HEK293 (cell line): ENCODE measurements around the gene RFK.

Experiments used
- SALL2 ChIP-seq: fragments of 450-650 bp; formaldehyde crosslinking; IDR thresholded peaks from 2 replicates; pipeline ENCODE4 v1.5.0; 2017; ENCODE audit warnings: missing biosample characterization, mild to moderate bottlenecking, missing genetic modification characterization, borderline replicate concordance
- YY2 ChIP-seq: fragments of 450-650 bp; formaldehyde crosslinking; IDR thresholded peaks from 2 replicates; pipeline ENCODE4 v1.5.1; 2016; ENCODE audit warnings: missing biosample characterization, missing genetic modification characterization
- ZBTB21 ChIP-seq: fragments of 450-650 bp; formaldehyde crosslinking; IDR thresholded peaks from 2 replicates; pipeline ENCODE4 v1.5.1; 2017; ENCODE audit warnings: missing biosample characterization, missing genetic modification characterization
- ZNF146 ChIP-seq: fragments of 450-650 bp; formaldehyde crosslinking; IDR thresholded peaks from 2 replicates; pipeline ENCODE4 v1.5.1; 2016; ENCODE audit warnings: missing biosample characterization, missing genetic modification characterization
- ZNF174 ChIP-seq: fragments of 450-650 bp; formaldehyde crosslinking; IDR thresholded peaks from 2 replicates; pipeline ENCODE4 v1.5.0; 2017; ENCODE audit warnings: missing biosample characterization, mild to moderate bottlenecking, missing genetic modification characterization
- ZNF24 ChIP-seq: fragments of 450-650 bp; formaldehyde crosslinking; IDR thresholded peaks from 2 replicates; pipeline ENCODE4 v1.5.1; 2016; ENCODE audit warnings: missing biosample characterization, missing genetic modification characterization
- ZNF302 ChIP-seq: fragments of 450-650 bp; formaldehyde crosslinking; IDR thresholded peaks from 2 replicates; pipeline ENCODE4 v1.5.1; 2016; ENCODE audit warnings: missing biosample characterization, missing genetic modification characterization, low read depth
- ZNF341 ChIP-seq: fragments of 450-650 bp; formaldehyde crosslinking; IDR thresholded peaks from 2 replicates; pipeline ENCODE4; 2016; ENCODE audit warnings: low read depth, missing biosample characterization, missing genetic modification characterization
- ZNF558 ChIP-seq: fragments of 450-650 bp; formaldehyde crosslinking; IDR thresholded peaks from 2 replicates; pipeline ENCODE4 v1.5.1; 2016; ENCODE audit warnings: missing biosample characterization, missing genetic modification characterization
- TF ChIP-seq, protein P1 (sequence below): fragments of 450-650 bp; formaldehyde crosslinking; IDR thresholded peaks from 2 replicates; pipeline ENCODE4 v1.5.1; 2016; ENCODE audit warnings: missing biosample characterization, missing genetic modification characterization
- TF ChIP-seq, protein P2 (sequence below): fragments of 450-650 bp; formaldehyde crosslinking; IDR thresholded peaks from 2 replicates; pipeline ENCODE4 v1.5.1; 2017; ENCODE audit warnings: missing biosample characterization, missing genetic modification characterization
- TF ChIP-seq, protein P3 (sequence below): fragments of 450-650 bp; formaldehyde crosslinking; IDR thresholded peaks from 2 replicates; pipeline ENCODE4 v1.5.1; 2016; ENCODE audit warnings: missing biosample characterization, missing genetic modification characterization

DNA sequence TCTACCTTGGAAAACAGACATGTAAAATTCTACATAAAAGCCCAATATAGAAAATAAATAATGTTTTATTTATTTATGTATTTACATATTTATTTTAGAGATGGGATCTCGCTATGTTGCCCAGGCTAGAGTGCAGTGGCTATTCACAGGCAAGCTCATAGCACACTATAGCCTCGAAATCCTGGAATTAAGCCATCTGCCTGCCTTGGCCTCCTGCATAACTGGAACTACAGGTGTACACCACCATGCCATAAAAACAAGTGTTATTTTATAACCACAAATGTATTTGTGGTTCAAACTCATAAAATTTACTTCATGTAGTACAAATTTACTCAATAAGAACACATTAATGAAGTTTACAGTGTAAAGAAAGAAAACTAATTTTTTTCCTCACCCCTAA, 7.0 kb upstream of the RFK start:
- TF ChIP-seq, protein P1, sequence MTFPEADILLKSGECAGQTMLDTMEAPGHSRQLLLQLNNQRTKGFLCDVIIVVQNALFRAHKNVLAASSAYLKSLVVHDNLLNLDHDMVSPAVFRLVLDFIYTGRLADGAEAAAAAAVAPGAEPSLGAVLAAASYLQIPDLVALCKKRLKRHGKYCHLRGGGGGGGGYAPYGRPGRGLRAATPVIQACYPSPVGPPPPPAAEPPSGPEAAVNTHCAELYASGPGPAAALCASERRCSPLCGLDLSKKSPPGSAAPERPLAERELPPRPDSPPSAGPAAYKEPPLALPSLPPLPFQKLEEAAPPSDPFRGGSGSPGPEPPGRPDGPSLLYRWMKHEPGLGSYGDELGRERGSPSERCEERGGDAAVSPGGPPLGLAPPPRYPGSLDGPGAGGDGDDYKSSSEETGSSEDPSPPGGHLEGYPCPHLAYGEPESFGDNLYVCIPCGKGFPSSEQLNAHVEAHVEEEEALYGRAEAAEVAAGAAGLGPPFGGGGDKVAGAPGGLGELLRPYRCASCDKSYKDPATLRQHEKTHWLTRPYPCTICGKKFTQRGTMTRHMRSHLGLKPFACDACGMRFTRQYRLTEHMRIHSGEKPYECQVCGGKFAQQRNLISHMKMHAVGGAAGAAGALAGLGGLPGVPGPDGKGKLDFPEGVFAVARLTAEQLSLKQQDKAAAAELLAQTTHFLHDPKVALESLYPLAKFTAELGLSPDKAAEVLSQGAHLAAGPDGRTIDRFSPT (tag by site-specific recombination), result no peak
- TF ChIP-seq, protein P2, sequence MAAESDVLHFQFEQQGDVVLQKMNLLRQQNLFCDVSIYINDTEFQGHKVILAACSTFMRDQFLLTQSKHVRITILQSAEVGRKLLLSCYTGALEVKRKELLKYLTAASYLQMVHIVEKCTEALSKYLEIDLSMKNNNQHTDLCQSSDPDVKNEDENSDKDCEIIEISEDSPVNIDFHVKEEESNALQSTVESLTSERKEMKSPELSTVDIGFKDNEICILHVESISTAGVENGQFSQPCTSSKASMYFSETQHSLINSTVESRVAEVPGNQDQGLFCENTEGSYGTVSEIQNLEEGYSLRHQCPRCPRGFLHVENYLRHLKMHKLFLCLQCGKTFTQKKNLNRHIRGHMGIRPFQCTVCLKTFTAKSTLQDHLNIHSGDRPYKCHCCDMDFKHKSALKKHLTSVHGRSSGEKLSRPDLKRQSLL (tag by site-specific recombination), result no peak
- TF ChIP-seq YY2 (tag by site-specific recombination) (no peak), ZNF174 (no peak), ZNF341 (no peak), ZNF146 (tag by site-specific recombination) (no peak), ZNF302 (no peak), ZBTB21 (tag by site-specific recombination) (no peak), ZNF24 (tag by site-specific recombination) (no peak), SALL2 (tag by site-specific recombination) (no peak), ZNF558 (tag by site-specific recombination) (no peak)
- TF ChIP-seq, protein P3, sequence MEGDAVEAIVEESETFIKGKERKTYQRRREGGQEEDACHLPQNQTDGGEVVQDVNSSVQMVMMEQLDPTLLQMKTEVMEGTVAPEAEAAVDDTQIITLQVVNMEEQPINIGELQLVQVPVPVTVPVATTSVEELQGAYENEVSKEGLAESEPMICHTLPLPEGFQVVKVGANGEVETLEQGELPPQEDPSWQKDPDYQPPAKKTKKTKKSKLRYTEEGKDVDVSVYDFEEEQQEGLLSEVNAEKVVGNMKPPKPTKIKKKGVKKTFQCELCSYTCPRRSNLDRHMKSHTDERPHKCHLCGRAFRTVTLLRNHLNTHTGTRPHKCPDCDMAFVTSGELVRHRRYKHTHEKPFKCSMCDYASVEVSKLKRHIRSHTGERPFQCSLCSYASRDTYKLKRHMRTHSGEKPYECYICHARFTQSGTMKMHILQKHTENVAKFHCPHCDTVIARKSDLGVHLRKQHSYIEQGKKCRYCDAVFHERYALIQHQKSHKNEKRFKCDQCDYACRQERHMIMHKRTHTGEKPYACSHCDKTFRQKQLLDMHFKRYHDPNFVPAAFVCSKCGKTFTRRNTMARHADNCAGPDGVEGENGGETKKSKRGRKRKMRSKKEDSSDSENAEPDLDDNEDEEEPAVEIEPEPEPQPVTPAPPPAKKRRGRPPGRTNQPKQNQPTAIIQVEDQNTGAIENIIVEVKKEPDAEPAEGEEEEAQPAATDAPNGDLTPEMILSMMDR, result no peak
